ENCODE data around the gene HSD17B2.

The HSD17B2 gene

GRCh38 chr16:82033683-82034300 lies 1.3 kb upstream of the HSD17B2 start:
- H3K27me3 ChIP-seq (ENCODE audit: insufficient read depth, poor library complexity, severe bottlenecking) = no peaks in the 10 kb centered on the region
- ATAC-seq (ENCODE audit: low read depth) (no peak), DNase-seq (ENCODE audit: low spot score) (no peak)
- H3K4me1 ChIP-seq (ENCODE audit: insufficient read depth, poor library complexity, severe bottlenecking) = peaks cover 19% of the 10 kb centered on the region
- no peak for TF ChIP-seq CTCF (IDR thresholded peaks at IDR 0.05; ENCODE audit: poor library complexity, severe bottlenecking)
- no peaks in the 10 kb centered on the region for H3K9me3 ChIP-seq (ENCODE audit: severe bottlenecking)
- H3K27ac ChIP-seq (ENCODE audit: poor library complexity, severe bottlenecking) = no peak overlapping the region
- no peaks in the 10 kb centered on the region for H3K36me3 ChIP-seq (ENCODE audit: low read depth)
- no peak overlapping the region for H3K4me3 ChIP-seq (ENCODE audit: severe bottlenecking)

- no peaks in the 10 kb centered on the region for H3K9me3 ChIP-seq (ENCODE audit: severe bottlenecking)
- ATAC-seq (ENCODE audit: low read depth) = no peak
- no peak overlapping the region for H3K4me3 ChIP-seq (ENCODE audit: severe bottlenecking)
- H3K27ac ChIP-seq (ENCODE audit: poor library complexity, severe bottlenecking) = no peak overlapping the region
- no peak for DNase-seq (ENCODE audit: low spot score)
- H3K27me3 ChIP-seq (ENCODE audit: insufficient read depth, poor library complexity, severe bottlenecking) = no peaks in the 10 kb centered on the region
- TF ChIP-seq CTCF (IDR thresholded peaks at IDR 0.05; ENCODE audit: poor library complexity, severe bottlenecking) = no peak
- H3K36me3 ChIP-seq (ENCODE audit: low read depth) = no peaks in the 10 kb centered on the region
- H3K4me1 ChIP-seq (ENCODE audit: insufficient read depth, poor library complexity, severe bottlenecking) = peaks cover 12% of the 10 kb centered on the region
Measured at GRCh38 chr16:82037251-82037650, 2.2 kb downstream of the HSD17B2 start.

GRCh38 chr16:82037666-82038065 lies 2.6 kb downstream of the HSD17B2 start:
- H3K27me3 ChIP-seq (ENCODE audit: insufficient read depth, poor library complexity, severe bottlenecking) = no peaks in the 10 kb centered on the region
- no peak overlapping the region for H3K27ac ChIP-seq (ENCODE audit: poor library complexity, severe bottlenecking)
- no peak for DNase-seq (ENCODE audit: low spot score)
- H3K4me3 ChIP-seq (ENCODE audit: severe bottlenecking) = no peak overlapping the region
- no peak for ATAC-seq (ENCODE audit: low read depth)
- peaks cover 12% of the 10 kb centered on the region for H3K4me1 ChIP-seq (ENCODE audit: insufficient read depth, poor library complexity, severe bottlenecking)
- no peak for TF ChIP-seq CTCF (IDR thresholded peaks at IDR 0.05; ENCODE audit: poor library complexity, severe bottlenecking)
- no peaks in the 10 kb centered on the region for H3K36me3 ChIP-seq (ENCODE audit: low read depth)
- H3K9me3 ChIP-seq (ENCODE audit: severe bottlenecking) = no peaks in the 10 kb centered on the region

GRCh38 chr16:82040296-82040695 lies 5.2 kb downstream of the HSD17B2 start:
- Histone ChIP-seq H3K27me3 (ENCODE audit: insufficient read depth, poor library complexity, severe bottlenecking) (no peaks in the 10 kb centered on the region), H3K4me3 (ENCODE audit: severe bottlenecking) (no peak overlapping the region), H3K27ac (ENCODE audit: poor library complexity, severe bottlenecking) (no peak overlapping the region), H3K36me3 (ENCODE audit: low read depth) (no peaks in the 10 kb centered on the region), H3K4me1 (ENCODE audit: insufficient read depth, poor library complexity, severe bottlenecking) (peaks cover 4% of the 10 kb centered on the region), H3K9me3 (ENCODE audit: severe bottlenecking) (no peaks in the 10 kb centered on the region)
- ATAC-seq (ENCODE audit: low read depth) = no peak
- no peak for DNase-seq (ENCODE audit: low spot score)
- no peak for TF ChIP-seq CTCF (IDR thresholded peaks at IDR 0.05; ENCODE audit: poor library complexity, severe bottlenecking)

GRCh38 chr16:82041542-82041941 lies 6.5 kb downstream of the HSD17B2 start:
- no peak for ATAC-seq (ENCODE audit: low read depth)
- DNase-seq (ENCODE audit: low spot score) = no peak
- TF ChIP-seq CTCF (IDR thresholded peaks at IDR 0.05; ENCODE audit: poor library complexity, severe bottlenecking) = no peak
- Histone ChIP-seq H3K36me3 (ENCODE audit: low read depth) (no peaks in the 10 kb centered on the region), H3K9me3 (ENCODE audit: severe bottlenecking) (no peaks in the 10 kb centered on the region), H3K27ac (ENCODE audit: poor library complexity, severe bottlenecking) (no peak overlapping the region), H3K4me3 (ENCODE audit: severe bottlenecking) (no peak overlapping the region), H3K4me1 (ENCODE audit: insufficient read depth, poor library complexity, severe bottlenecking) (peaks cover 4% of the 10 kb centered on the region), H3K27me3 (ENCODE audit: insufficient read depth, poor library complexity, severe bottlenecking) (no peaks in the 10 kb centered on the region)
